NCI-H1105 (cell line): ENCODE results near the gene LRMDA.

Source experiments
- DNase-seq: peaks from one replicate; lab custom pipeline; 2025; lab: John Stamatoyannopoulos, UW

LRMDA gene

DNA sequence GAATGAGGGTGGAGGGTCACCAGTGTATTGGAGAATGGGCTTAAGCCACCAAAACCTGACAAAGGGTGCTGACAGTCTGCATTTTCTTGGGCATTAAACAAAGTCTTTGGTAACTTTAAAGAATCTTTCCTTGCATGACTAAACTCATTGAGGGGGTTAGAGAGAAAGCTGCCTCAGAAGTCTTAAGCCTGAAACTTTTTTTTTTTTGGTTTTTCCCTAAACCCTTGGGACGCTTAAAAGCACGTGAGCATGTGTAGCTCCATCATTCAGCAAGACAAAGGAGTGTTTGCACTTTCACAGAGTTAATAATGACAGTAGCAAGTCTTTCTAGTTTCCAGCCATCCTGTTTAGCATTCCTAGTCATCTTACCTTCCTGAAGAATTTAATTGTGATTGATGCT lies 110.7 kb downstream of the LRMDA start:
- no peak for DNase-seq

DNA sequence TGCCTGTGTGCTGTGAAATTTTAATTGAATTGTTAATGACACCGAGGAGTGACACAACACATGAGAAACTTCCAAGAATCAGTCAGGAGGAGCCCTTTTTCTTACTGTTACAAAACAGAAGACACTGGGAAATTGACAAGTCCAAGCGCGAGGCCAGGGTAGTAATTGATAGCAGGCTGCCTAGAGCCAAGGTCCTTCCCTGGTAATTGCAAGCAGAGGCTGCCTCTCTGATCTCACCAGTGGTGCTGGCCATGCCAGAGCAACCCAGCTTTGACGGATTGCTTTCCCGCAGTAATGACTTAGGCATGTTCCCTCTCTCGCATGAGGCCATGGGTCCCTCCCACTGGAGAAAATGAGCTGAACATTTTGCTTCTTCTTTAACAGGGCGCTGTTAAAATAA lies 111.5 kb downstream of the LRMDA start:
- no peak for DNase-seq

DNA sequence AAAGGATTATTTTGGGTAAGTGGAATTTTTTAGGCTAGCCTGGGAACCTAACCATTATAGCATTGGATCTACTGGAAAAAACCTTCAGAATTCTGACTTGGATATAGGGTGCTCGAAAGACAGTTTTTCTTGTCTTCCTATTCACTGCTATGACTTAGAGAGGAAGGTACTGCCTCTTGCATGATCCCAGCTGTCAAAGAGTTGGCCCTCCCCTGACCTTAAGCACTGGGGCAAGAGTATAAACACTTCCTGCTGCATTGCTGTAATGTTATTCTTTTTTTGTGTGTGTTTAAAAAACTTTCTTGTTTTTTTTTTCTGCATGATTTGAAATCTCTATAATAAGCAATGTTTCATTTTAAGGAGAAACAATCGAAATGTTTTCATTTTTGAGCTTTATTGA lies 113.0 kb downstream of the LRMDA start:
- no peak for DNase-seq

DNA sequence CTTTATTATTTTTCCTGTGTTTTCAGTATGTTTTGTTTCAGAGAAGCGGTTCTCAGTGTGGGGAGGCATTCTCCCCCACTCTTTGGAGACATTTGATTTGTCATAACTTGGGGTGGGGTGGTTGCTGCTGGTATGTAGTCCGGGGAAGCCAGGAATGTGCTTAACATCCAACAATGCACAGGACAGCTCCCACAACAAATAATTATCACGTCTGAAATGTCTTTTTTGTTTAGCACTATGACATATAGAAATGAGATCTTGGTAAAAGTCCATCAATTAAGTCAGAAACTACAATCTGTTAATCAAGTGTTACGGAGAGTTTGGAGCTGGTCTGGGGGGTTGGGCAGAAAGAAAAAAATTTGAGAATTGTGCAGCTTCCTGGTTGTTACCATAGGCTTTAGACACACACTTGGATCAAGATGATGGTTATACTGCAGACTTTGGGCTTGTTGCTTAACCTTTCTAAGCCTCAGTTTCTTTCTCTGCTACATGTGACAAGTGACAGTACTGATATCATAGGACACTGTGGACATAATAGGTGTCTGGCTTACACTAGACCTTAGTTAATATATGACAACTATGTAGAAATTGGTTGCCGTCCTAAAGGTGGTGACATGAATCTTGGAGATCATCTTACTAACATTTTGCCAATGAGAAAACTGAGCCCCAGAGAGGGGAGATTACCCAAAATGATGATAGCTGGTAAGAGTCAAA lies 113.7 kb downstream of the LRMDA start:
- no peak for DNase-seq

DNA sequence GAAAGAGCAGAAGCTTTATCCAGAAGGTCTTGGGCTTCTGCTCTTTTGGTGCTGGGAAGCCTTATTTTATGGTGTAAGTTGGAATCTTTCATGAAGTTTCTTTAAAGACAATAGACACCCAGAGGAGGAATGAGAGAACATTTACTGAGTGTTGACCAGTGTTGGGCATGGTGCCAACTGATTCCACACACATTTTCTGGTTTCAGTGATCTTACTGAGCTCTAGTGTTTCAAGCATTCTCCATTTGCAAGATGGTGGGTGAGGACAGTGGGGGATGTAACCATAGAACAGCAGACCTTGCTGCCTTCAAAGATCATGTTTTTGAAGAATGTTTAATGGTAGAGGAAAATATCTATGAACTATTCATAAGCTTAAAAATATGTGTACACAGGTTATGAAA lies 114.6 kb downstream of the LRMDA start:
- DNase-seq, result no peak

DNA sequence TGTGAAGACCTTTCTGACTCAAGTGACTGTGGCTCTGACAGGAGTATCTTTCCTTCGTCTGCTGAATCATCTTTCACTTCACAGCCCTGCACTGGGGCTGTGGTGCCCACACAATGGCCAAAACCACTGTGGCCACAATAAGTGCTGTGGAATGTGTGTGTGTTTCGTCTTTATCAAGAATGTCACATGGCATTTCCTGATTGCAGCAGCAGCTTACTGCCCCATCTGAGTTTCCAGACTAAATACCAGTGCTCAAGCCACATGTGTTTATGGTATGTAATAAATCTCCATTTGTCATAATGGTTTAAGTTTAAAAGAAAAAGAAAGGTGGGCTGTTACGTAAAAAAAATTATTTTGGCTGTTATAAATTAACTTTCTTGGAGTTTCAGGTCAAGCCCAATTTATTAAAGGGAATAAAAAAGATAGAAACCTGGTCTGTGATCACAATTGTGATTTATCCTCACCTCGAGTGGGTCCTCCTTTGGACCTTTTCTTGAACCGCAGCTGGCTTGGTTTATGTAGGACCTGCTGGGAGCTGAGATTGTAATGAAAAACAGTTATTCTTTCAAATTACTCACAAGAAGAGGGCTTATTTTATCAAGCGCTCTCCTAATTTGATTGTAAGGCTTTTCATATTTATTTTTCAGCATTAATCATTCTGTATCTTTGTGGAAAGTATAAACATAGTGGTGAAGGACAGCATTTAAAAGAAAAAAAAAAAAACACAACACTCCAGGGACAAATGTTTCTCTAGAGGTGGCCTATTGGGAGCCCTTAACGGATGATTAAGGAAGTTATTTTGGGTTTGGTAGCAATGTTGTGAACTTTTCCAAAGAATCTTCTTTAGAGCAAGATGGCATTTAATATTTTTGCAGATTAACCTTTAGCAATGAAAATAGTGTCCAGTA lies 116.2 kb downstream of the LRMDA start:
- DNase-seq, result no peak

DNA sequence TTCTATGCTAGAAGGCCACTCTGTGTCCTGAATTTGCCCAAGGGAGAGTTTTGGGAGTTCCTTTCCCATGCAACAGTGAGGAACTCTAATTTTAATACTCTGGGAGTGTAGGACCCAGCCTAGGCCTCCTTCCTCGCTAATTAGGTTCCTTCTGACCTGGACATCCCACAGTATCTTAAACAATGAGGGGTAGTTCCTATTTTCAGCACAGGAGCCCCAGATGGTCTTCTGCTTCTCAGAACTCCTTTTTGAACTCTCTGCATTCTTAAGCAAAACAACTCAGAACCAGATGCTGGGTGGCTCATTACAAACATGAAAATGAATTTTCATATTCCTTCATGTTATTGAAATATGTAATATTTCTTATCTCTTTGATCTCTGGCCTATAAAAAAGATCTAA lies 116.9 kb downstream of the LRMDA start:
- no peak for DNase-seq

DNA sequence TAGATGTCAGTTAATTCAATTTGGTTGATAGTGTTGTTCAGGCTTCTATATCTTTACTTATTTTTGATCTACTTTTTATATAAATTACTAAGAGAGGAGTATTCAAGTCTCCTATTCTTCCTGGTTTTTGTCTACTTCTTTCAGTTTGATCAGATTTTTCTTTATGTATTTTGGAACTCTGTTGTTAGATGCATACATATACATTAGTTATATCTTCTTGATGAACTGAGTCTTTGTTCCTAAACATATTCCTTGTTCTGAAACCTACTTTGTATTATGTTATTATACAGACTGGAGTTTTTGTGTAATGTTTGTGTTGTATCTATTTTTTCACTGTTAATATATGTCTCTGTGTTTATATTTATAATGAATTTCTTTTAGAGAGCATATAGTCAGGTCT lies 118.8 kb downstream of the LRMDA start:
- DNase-seq, result no peak

DNA sequence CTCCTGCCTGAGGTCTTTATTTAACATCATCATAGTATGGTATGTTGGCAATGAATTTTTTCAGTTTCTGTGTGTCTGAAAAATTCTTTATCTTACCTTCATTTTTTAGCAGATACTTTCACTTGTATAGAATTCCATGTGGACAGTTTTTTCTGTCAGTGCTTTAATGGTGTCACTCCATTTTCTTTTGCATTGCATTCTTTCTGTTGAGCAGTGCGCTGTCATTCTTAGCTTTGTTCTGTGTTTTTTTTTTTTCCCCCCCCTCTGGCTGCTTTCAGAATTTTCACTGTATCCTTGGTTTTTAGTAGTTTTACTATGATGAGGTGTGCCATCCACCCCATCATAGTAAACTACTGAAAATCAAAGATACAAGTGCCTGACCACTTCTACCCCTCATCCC lies 120.7 kb downstream of the LRMDA start:
- DNase-seq, result no peak

DNA sequence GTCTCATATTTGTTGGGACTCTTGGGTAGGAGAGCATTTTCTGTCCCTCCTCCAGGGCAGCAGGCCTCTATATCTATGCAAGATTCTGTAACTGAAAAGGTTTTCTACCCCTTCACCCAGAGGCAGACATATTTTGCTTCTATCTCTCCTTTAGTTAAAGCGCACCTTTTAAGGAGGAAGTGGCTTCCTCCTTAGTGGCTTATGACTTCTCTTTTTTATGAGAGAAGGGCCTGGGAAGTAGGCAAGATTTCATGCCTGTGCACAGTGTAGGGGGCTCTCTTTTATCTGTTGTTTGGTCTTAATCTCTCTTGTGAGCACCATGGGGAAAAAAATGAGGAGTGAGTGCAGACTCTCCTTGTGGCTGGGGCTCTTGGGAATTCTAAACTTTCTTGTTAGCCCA lies 122.1 kb downstream of the LRMDA start:
- no peak for DNase-seq

DNA sequence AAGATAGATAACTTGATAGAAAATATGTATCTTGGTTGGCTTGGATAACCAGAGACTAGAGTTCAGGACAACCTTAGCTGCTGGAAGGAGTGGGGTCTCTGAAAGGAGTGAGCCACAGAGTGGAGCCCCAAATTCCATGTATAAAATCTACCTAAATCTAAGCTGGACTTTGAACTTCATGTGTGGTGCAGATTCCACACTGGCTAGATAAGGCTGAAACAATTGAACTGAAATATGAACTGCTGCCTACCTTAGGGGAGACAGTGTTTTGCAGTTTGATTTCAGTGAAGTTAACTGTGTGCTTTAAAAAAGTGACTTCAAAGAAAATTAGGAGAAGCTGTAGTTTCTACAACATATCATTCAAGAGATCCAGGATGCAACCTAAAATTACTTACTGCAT lies 123.9 kb downstream of the LRMDA start:
- DNase-seq, result no peak

DNA sequence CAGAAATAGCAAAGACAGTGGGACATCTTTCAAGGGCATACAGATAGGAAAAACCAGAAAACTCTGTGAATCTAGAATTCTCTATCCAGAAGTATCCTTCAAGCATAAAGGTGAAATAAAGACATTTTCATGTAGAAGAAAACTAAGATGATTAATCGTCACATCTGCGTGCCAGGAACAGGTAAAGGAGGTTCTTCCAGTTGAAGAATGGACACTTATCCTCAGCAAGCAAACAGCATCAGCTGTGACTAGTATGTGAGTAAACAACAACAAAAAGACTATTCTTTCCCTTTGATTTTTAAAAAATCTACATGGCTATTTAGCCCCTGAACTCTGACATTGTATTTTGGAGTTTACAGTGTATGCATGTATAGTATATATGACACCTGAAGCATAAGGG lies 124.9 kb downstream of the LRMDA start:
- DNase-seq, result no peak

DNA sequence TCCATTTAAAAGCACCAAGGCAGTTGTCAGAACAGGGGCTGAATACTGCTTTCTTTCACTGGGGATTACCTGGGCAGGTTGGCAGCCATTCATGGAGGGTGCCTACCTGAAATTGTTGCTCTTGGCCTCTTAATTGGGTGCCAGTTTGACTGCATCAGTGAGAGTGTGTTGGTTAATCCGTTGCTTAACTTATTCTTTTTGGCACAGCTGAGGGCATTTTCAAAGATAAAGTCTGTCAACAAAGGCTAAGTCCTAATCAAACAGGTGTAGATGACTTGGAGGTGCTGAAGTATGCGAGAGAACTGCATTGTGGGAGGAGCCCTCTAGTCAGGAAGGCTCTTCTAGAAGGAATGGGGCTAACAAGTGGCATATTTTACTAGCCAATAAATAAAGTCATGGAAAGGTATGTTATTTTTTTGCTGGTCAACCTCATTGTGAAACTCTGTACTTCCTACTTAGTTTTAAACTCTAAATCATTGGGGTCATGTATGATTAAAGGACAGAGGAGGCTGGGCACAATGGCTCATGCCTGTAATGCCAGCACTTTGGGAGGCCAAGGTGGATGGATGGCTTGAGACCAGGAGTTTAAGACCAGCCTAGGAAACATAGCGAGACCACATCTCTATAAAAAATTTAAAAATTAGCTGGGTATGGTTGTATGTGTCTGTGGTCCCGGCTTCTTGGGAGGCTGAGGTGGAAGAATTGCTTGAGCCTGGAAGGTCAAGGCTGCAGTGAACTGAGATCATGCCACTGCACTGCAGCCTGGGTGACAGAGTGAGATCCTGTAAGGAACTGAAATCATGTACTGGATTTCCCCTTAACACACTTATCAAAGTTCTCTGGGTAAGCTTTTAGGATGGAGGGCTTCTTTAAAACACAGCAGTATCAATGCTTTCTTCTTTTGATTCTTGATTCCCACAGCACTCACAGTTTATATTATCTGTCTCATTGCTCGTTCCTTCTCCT lies 134.1 kb downstream of the LRMDA start:
- DNase-seq, result no peak

DNA sequence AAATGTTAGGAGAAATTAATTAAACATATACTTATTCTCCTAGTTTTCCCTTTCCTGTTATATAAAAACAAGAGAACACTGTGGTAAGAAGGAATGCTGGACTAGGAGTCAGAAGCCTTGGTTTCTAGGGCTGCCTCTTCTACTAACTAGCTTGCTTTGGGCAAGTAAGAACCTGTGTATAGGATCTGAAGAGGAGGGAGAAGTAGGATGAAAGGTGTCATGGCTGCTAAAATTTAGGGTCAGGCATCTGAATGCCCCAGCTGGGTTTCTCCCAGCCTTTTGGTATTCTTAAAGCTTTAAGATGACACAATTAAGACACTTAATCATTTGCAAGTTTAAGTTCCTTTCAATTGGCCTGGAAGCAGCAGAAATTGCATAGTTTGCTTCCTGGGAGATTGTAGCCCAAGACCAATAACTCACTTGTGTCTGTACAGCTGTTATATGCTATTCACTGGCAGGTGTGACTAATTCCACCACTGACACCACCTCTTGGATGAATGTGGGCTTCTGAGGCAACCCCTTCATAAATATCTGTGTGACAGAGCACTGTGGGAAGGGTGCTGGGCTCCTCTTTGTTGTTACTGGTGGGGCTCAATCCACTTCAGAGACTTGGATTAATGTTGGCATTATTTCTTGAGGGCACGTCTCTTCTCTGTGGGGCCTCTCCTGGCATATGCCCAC lies 137.2 kb downstream of the LRMDA start:
- no peak for DNase-seq

DNA sequence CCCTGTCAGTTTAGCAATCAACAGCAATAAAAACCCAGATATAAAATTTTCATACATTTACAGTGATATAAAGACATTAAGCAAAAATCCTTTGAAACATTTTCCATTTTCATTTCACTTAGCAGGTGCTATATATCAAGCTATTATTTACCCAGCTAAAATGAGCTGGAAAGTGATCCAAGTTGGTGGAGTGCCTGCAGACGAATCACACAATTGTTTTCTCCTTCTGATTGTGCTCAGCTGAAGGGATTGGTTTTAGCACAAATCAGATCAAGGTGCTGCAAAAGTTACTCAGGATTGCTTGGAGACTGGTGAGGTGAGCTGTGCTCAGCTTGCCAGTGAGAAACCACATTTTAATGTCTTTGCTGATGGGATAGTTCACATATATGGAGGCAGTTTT lies 138.1 kb downstream of the LRMDA start:
- DNase-seq, result no peak

DNA sequence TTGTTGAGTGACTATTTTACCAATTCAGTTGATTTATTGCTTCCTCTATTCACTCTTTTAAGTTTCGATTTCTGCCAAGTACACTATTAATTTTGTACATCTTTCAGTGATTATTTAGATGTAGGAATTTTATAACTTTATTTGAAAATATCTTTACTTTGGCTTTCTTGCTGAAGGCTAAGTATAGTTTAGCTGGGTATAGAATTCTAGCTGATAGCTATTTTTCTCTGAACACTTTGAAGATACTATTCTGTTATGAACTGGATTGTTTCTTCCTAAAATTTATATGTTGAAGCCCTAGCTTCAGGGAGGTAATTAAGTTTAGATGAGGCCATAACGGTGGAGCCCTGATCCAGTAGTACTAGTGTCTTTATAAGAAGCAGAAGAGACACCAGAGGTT lies 141.1 kb downstream of the LRMDA start:
- no peak for DNase-seq

DNA sequence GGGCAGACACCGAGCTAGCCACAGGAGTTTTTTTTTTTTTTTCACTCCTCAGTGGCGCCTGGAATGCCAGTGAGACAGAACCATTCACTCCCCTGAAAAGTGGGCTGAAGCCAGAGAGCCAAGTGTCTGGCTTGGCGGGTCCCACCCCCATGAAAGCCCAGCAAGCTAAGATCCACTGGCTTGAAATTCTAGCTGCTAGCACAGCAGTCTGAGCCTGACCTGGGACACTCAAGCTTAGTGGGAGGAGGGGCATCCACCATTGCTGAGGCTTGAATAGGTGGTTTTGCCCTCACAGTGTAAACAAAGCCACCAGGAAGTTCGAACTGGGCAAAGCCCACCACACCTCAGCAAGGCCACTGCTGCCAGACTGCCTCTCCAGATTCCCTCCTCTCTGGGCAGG lies 144.5 kb downstream of the LRMDA start:
- no peak for DNase-seq

DNA sequence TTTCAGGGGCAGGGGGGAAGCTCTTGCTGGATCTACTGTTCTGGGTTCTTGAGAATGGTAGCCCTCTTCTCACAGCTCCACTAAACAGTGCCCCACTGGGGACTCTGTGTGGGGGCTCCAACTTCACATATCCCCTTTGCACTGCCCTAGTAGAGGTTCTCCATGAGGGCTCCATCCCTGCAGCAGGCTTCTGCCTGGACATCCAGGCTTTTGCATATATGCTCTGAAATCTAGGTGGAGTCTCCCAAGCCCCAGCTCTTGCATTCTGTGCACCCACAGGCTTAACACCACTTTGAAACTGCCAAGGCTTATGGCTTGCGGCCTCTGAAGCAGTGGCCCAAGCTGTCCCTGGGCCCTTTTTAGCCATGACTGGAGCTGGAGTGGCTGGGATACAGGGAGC lies 150.7 kb downstream of the LRMDA start:
- no peak for DNase-seq

DNA sequence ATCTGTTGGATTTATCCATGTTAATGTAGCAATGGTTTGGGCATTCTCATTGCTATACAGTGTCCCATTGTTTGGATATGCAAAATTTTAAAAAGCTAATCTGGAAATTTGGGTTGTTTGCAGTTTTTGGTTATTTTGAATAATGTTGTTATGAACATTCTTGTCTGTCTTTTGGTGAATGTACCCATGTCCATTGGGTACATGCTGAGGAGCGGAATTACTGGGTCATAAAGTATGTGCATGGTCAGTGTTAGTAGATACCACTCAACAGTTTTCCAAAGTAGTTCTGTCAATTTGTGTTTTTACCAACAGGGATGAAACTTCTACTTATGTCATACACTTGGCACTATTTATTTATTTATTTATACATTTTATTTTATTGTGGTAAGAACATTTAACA lies 153.9 kb downstream of the LRMDA start:
- DNase-seq, result no peak

DNA sequence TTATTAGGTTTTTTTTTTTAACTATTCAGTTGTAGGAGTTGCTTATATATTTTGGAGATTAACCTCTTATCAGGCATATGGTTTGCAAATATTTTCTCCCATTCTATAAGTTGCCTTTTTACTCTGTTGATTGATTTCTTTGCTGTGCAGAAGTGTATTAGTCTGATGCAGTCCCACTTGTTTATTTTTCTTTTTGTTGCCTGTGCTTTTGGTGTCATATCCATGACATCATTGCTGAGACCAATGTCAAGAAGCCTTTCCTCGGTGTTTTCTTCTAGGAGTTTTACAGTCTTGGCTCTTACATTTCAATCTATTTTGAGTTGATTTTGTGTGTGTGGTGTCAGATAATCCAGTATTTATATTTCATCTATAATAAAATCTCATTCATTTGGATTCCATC lies 155.4 kb downstream of the LRMDA start:
- DNase-seq, result no peak

DNA sequence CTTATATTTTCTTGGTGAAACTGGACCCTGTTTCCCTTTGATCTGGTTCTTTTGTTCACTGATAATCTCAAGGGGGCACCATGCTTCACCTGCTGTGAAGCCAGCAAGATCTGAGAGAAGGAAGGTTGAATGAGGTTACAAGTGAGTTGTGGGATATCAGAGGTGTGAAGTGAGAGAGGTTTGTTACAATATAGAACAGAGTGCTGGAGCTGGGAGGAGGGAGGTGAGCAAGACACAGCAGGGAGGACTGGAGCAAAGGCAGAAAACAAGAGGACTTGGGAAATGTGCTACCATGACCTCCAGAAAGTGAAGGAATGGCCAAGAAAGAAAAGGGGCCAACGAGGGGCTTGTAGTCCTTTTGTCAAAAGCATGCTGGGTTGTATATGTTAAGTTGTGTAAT lies 156.6 kb downstream of the LRMDA start:
- no peak for DNase-seq
